T-helper 9 cell (primary cell): Measurements from ENCODE around the gene TMEM82.

Experiments used
- DNase-seq: peaks from one replicate; pipeline ENCODE4 v3.0.0-alpha.2; 2020

Gene TMEM82

GRCh38 chr1:15796086-15796462, 53.8 kb downstream of the TMEM82 start:
- no peak for DNase-seq
